GM13977 (cell line): ENCODE data around the gene RNF125.
"Not testable (repeated sequence)": the region's sequence is repeated elsewhere in the genome, so short reads cannot be mapped to it uniquely, and the experiment has no call there.

Experiments used
- DNase-seq: peaks from one replicate; pipeline ENCODE4 v3.0.0; 2012; ENCODE audit warnings: low spot score
- in situ Hi-C: fragments of 300-500 bp; cut with MboI; formaldehyde crosslinking; loops from one replicate; pipeline ENCODE4 v1.12.0; 2022; ENCODE audit warnings: low sequenced_read_pairs, low pct_unique_long_range_greater_than_20kb, mixed read lengths, inconsistent platforms; ENCODE audit not compliant: unreplicated experiment
- TF ChIP-seq, protein P1 (sequence below): IDR thresholded peaks from 2 replicates; pipeline ENCODE4 v1.5.1; 2012; ENCODE audit warnings: mild to moderate bottlenecking, control low read depth; ENCODE audit not compliant: insufficient read depth; ENCODE audit errors: extremely low read depth, missing control alignments

Gene RNF125

DNA sequence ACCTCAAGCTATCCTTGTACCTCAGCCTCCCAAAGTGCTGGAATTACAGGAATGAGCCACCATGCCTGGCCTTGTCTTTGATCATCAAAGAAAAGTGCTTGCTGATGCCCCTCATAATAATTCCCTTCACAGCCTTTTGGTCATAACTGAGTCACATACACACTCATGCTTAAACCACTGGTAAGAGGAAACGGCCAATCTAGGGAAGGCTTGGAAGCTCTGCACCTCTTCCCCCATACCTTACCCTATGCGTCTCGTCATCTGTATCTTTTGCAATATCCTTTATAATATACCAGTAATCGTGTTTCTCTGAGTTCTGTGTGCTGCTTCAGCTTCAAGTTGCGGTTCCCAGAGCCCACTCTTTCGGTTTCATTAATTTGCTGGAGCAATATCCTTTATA, 68.3 kb downstream of the RNF125 start:
- in situ Hi-C loops = no loop called here
- TF ChIP-seq, protein P1, sequence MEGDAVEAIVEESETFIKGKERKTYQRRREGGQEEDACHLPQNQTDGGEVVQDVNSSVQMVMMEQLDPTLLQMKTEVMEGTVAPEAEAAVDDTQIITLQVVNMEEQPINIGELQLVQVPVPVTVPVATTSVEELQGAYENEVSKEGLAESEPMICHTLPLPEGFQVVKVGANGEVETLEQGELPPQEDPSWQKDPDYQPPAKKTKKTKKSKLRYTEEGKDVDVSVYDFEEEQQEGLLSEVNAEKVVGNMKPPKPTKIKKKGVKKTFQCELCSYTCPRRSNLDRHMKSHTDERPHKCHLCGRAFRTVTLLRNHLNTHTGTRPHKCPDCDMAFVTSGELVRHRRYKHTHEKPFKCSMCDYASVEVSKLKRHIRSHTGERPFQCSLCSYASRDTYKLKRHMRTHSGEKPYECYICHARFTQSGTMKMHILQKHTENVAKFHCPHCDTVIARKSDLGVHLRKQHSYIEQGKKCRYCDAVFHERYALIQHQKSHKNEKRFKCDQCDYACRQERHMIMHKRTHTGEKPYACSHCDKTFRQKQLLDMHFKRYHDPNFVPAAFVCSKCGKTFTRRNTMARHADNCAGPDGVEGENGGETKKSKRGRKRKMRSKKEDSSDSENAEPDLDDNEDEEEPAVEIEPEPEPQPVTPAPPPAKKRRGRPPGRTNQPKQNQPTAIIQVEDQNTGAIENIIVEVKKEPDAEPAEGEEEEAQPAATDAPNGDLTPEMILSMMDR = no peak
- no peak for DNase-seq

DNA sequence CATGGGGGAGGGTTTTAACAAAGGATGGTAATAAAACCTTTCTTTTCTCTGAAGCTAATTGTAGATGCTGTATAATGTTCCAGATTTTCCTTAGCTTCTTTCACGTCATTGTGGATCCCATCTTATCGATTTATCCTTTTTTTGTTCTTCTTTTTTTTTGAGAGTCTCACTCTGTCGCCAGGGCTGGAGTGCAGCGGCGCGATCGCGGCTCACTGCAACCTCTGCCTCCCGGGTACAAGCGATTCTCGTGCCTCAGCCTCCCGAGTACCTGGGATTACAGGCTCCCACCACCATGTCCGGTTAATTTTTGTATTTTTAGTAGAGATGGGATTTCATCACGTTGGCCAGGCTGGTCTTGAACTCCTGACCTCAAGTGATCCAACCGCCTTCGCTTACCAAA, 72.2 kb downstream of the RNF125 start:
- in situ Hi-C loops, DNase-seq: not testable (repeated sequence)

DNA sequence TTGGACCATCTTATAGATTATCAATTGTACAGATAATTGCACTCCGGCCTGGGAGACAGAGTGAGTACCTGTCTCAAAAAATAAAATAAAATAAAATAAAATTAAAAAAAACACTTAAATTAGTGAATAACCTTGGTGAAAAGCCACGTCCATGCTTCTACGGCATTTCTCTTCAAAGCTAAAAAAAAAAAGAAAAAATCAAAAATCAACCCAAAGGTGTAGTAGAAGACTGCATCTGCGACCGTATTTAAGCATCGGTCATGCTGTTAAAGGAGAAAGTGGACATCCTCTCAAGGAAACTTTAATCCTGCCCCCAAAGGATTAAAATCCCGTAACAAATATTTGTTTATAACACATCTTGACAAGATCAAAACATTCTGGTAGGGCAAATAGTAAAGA, 72.7 kb downstream of the RNF125 start:
- in situ Hi-C loops = no loop called here
- DNase-seq = no peak
- TF ChIP-seq, protein P1 = no peak

DNA sequence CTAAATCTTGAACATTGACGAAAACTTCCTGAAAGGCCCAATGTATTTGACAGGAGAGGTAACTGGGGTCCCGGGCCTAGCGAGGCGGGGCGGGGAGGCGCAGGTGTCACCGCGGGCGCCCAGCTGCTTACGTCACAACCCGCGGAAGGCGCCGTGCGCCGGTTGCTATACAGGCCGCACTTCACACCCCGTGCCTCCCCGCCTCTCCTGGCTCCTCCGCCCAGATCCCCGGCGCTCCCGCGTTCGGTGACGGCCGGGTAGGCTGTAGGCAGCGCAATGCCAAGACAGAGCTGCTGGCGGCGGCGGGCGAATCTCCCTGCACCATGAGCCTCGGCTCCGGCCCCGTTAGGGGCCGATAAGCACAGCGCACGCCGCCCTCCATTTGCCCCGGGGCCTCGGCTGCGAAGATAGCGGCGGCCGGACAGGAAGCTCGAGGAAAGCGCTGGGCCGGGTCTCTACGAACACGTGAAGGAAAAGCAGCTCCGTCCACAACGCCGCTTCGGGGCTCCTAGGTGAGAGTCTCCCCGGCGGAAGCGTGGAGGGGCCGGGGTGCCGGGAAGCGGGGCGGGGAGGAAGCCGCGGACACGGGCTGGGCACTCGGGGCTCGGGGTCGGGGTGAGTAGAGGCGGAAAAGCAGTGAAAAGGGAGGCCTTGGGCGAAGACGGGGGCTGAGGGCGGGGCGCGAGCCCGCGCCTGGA, 73.2 kb downstream of the RNF125 start, which contains the start of gene RNF138:
Gene RNF138, plus strand, starts transcription at position 151 of the 698 bp plus-strand sequence. CDS start 903 bp downstream, outside the sequence.
- TF ChIP-seq, protein P1 = no peak
- DNase-seq = peak; percentile 83
- in situ Hi-C loops = no loop called here

DNA sequence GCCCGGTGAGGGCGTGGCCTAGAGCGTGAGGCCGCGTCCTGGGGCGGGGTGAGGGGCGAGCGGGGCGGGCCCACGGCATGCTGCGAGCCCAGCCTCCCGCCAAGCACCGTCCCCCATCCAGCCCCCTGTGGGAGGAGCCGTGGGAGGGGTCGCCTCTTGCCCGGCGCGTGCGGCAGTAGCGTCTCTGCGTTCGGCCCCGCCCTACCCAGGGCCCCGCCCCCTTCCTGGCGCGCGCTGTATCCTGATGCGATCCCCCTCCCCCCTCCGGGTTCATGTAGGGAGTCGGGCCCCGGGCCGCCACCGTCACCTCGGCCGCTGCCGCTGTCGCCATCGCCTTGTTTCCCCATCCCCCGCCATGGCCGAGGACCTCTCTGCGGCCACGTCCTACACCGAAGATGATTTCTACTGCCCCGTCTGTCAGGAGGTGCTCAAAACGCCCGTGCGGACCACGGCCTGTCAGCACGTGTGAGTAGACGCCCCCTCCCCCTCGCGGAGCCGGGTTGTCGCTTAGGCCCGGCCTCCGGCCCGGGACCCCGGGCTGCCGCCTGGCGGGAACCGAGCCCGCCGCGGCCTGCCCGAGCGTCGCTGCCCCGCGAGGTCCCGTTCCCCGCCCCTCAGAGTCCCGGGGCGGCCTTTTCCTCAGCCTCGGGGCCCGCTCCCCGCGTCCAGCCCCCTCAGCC, 73.9 kb downstream of the RNF125 start:
- DNase-seq = peak; percentile 100
- in situ Hi-C loops = no loop called here
- TF ChIP-seq, protein P1 = no peak

DNA sequence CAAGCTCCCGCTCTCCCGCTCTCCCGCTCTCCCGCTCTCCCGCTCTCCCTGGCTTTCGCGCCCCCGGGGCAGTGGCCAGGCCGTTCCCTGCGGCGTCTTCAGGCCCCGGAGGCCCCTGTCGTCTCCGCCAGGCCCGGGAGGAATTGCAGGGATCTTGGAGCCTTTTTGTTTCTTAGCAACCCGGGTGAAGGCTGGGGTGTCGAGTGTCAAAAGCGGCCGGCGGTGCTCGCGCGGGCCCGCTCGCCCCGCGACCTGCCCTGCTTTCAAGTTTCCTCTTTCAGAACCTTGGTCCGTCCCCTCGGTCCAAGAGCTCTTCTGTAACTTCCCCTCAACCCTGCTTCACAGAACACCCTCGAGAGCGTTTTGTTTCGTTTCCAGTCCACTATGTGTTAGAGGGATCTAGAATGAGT, 74.5 kb downstream of the RNF125 start:
- in situ Hi-C loops = no loop called here
- TF ChIP-seq, protein P1 = no peak
- peak; percentile 52 for DNase-seq

DNA sequence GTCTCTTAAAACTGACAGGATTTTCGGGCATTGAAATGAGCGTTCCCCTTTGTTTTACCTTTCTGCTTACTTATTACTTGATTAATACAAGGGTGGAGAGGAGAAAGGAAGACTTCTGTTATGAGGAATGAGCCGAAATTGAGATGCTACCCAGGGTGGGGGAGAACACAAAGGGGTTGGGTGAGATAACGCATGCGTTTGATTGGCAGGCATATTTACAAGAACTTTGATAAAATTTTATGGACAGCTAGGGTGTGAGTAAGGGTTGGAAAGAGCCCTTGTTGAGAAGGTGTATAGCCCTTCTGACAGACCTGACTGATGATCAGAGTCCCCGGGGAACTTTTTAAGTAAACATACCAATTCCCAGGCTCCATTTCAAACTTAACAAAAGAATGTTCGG, 74.9 kb downstream of the RNF125 start:
- TF ChIP-seq, protein P1 = no peak
- in situ Hi-C loops = no loop called here
- DNase-seq = peak; percentile 35
